ENCODE data around the gene COL23A1.

COL23A1 gene

DNA sequence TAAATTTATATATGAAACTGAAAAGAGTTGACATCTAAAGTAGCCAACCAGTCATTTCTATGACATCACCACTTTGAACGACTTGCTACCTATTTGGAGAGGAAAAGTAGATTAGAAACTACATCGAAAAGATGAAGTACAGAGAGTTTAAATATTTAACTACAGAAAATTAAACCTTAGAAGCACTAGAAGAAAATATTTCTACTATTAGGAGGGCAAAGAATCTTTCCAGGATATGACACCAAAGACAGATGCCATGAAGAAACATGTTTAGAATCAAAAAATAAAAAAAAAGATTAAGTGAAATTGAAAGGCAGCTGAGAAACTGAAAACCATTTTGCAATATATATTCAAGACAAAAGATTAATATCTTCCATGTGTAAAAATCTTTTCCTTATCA lies 144.7 kb downstream of the COL23A1 start:
- DNase-seq (ENCODE audit: extremely low spot score, insufficient read length, low read depth) (no peak), FAIRE-seq (no peak)

DNA sequence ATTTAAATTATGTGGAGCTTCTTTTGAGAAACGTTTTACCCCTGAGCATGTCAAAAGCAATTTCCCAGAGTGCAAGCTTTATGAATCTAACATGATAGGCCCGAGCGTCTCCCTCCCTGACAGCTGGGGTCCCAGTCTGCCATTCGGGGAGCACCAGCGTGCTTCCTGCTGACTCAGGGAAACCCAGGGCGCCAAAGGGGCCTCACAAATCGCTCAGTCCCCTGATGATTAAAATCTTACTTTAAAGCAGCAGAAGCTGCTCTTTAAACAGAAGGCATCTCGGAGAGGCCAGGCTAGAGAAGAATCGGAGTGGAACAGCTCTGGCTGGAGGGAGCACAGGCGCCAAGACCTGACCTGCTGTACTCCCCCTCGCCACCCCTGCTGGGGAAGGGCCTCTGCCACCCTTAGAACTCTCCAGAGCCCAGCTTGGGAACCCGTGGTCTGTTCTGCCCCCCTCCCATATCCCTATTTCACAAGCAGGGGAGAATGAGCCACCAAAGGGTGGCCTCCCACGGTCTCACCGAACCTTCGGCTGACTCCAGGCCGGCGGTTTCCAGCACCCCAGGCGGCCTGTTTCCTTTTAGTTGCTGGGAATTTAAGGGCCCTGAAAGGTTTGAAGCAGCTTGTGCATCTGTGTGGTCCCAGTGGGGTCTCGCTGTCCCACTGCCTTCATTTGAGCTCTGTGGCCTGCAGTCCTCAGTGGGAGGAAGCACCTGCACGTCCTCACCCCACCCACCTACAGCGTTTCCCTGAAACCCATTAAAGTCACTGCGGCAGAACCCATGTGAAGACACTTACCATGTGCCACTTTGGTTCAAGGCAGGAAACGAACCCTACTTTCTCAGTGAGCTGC lies 147.6 kb downstream of the COL23A1 start:
- DNase-seq (ENCODE audit: extremely low spot score, insufficient read length, low read depth) (no peak), FAIRE-seq (no peak)

DNA sequence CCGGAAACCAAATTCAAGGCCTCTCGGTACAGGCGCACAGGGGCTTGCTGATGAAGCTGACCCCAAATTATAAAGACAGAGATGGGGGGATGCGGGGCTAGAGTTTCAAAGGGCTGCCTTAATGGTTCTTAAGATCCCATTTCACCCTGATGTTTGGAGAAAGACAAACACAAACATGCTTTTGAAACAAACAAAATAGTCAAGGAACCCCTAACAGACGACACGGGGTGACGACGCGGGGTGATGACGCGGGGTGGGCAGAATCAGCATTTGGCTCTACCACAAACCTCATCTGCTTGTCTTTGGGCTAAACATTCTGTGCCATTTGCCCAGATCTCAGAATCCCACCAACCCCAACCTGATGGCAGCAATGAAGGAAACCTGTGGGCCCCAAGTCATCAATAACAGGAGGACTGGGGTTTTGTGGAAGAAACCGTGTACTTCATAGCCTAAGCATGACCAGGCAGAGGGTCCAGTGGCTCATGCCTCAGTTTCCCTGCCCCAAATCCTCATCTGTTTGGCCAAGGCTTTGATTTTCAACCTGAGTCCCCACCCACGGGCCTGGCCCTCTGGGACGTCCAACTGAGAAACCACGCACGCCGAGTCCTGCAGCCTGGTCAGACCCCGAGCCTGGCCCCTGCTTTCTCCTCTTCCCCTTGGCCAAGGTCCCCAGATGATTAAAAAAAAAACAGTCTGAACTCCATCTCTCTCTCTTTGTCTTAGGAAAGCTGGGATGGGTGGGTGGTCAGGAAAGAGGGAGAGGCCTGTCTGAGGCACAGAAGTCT lies 148.5 kb downstream of the COL23A1 start:
- no peak for FAIRE-seq
- no peak for DNase-seq (ENCODE audit: extremely low spot score, insufficient read length, low read depth)

DNA sequence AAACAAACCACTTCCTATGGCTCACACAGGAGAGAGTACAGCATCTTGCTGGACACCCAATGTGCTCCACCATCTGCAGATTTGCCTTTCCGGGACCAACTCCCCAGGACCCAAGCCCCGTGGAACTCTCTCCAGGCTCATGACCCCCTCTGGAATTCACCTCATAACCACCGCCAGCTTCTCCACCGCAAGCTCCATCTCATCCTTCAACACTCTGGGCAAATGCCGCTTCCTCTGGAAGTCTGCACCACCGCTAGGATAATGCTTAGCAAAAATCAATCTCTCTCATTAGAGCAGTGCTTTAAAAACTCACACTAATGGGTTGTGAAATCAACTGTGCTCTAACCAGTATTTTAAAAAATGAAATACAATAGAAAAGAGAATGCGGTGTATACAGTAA lies 150.0 kb downstream of the COL23A1 start:
- no peak for FAIRE-seq

DNA sequence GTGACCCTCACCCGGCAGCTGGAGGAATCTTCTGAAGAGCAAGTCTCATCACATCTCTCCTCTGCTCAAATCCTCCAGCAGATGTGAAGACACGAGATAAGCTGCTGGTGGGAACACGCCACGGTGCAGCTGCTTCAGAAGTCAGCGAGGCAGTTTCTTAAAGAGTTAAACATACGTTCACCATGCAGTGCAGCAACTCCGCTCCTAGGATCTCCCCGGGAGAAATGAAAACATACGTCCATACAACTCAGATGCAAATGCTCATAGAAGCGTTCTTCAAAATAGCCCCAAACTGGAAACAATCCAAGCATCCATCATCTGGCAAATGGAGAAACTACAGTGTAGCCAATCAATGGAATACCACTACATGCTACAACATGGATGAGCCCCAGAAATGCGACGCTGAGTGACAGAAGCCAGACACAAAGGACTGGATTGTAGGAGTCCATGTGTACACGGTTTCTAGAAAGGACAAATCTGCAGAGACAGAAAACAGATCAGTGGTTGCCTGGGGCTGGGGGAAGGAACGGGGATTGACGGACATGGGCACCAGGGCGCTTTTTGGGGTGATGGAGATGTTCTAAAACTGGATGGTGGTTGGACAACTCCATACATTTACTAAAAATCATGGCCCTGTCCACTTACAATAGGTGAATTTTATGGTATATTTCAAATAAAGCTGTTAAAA lies 150.6 kb downstream of the COL23A1 start:
- FAIRE-seq (no peak), DNase-seq (ENCODE audit: extremely low spot score, insufficient read length, low read depth) (no peak)

More for the DNA sequence above, 150.0 kb downstream of the COL23A1 start:
- DNase-seq (ENCODE audit: extremely low spot score, insufficient read length, low read depth) = no peak

DNA sequence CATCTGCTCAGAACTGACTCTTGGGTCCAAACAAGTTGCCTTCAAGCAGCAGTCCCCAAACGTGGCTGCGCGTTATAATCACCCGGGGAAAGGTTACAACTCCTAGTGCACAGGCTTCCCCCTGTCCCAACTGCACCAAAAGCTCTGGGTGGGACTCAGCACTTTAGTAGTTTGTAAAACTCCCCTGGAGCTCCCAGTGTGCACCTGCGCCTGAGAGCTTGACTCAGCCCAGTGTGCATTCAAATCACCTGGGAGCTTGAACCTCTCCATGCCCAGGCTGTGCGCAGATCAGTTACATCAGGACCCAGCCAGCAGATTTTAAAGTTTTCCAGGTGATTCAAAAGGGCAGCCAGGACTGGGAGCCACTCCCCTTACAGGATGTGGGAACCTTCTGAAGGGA lies 151.4 kb downstream of the COL23A1 start:
- DNase-seq (ENCODE audit: extremely low spot score, insufficient read length, low read depth) (no peak), FAIRE-seq (no peak)

DNA sequence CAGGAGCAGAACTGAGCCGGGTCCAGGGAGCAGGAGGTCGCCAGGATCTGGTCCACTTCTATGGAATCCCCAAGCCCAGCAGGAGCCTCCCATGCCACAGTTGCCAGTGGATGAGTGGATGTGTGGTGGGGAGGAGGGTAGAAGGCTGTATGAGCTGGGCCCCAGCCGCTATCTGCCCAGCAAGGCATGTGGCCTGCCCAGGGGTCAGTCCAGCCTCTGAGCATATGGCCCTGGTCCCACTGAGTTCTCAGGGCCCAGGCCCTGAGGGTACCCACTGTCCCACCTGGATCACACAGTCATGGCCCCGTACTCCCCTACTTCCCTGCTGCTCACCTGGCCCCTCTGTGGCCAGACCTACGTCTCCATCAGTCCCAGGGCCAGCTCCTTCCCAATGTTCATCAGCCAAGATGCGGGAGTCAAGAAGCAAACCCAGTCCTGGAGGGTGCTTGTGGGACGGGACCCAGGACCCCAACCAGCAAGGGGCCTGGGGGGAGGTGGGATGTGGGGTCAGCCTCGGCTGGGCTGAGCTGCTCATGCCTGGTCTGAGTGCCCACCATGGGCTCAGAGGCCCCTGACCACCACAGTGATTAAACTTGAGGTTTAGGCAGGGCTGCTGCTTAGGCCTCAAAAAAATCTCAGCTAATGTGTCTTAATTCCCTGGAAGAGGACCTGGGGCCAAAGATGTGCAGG lies 152.7 kb downstream of the COL23A1 start:
- no peak for FAIRE-seq
- no peak for DNase-seq (ENCODE audit: extremely low spot score, insufficient read length, low read depth)

DNA sequence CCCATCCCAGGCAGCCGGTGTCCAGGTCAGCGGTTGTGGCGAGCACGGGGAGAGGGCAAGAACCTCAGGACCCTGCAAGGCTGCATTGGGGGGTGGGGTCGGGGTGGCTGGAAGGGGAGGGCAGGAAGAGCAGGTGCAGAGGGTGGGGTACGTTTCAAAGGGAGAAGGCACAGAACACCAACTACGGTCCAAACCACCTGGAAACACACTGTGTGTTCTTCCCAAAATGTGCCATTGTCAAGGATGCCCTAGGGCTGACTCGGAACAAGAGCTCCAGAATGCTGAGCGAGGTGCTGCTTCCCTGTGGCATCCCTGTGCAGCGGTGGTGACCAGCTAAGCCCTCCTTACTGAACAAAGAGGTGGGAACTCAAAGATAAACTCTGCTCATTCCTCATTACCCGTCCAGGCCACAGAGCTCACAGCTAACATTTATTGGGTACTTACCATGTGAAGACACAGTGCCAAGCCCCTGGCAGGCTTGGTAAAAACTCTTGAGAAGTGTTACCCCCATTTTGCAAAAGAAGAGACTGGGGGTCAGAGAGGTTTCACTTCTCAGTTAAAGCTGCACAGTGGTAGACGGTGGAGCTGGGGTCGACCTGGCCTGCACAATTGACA lies 153.8 kb downstream of the COL23A1 start:
- DNase-seq (ENCODE audit: extremely low spot score, insufficient read length, low read depth) = no peak
- no peak for FAIRE-seq

DNA sequence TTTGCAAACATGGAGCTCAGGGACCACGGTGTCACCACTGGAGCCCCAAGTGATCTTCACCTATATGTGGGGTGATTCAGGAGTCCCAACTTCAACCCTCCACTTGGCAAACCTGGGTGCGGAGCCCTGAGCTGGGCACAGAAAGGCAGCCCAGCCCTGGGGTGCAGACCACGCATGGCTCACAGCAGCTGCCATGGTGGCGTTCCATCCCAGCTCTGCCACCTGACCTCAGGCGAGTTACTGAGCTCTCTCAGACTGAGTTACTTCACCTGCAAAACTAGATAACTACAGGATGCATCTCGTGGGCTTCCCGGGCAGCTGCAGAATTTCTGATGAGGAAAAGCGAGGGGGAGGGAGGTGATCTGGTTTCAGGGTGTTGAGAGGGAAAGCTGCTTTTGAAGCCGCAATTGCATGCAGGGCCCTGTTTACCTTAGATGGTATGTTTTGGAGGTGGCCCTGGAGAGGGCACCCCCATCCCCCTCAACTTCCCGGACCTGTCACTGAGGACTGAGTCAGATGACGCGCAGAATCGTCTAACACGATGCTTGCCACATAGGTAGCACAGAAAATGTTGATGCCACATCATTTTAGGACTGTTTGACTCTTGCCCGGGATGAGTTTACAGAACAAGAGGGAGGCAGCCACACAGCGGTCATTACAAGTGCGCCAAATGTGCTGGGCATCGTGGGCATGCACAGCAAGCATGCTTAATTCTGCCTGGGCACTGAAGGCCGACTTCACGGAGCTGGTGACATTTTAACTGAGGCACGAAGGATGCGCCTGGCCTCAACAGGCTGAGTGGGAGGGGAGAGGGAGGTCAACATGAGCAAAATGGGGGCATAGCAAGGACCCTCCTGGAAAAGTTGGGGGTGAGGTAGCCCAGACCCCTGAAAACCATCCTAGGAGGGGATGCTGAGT lies 154.6 kb downstream of the COL23A1 start:
- DNase-seq (ENCODE audit: extremely low spot score, insufficient read length, low read depth) (no peak), FAIRE-seq (no peak)

DNA sequence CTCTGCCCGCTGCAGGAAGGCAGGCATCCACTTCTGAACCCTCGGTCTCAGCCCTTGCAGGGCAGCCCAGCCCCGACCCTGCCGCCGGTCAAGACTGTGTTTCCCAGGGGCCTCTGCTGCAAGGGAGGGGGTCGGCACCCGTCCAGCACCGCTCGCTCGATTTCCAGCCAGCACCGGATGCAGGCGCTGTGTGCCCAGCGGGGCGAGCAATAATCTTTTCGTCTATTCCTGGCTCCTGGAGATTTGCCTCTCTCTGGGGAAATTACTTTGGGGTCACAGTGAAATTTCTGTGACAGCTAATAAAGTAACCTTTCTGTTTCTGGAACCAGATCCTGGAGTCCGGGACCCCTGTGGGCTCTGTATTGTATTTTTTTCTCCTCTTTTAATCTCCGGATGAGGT lies 155.3 kb downstream of the COL23A1 start:
- DNase-seq (ENCODE audit: extremely low spot score, insufficient read length, low read depth) (no peak), FAIRE-seq (no peak)

DNA sequence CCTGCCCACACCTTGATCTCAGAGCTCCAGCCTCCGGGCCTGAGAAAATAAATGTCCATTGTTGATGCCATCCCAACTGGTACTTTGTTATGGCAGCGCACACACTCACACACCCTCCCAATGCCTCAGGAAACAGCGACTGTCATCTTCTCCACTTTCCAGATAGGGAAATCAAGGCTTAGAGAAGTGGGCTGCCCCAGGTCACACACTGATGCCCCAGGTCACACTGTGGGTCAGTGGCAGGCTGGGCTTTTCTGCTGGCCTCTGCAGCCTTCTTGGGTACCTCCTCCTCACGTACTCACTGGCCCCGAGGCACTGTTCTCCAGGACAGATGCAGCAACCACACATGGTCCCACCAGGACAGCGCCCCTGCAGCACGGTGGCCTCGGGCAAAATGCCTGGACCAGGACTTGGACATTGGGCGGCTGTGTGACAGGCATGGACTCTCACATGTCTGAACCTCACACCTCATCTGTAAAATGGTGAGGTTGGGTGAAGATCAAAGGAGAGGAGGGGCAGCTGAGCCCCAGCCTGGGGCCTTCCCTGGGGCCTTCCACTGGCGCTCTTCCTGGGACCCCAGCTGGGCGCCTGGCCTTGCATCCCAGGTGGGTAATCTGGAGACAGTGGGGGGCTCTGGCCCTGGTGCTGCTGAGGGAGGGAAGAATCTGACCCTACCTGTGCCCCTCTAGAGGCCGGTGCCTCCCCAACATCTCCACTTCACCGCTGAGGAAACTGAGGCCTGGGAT lies 156.0 kb downstream of the COL23A1 start:
- DNase-seq (ENCODE audit: extremely low spot score, insufficient read length, low read depth) (no peak), FAIRE-seq (no peak)

DNA sequence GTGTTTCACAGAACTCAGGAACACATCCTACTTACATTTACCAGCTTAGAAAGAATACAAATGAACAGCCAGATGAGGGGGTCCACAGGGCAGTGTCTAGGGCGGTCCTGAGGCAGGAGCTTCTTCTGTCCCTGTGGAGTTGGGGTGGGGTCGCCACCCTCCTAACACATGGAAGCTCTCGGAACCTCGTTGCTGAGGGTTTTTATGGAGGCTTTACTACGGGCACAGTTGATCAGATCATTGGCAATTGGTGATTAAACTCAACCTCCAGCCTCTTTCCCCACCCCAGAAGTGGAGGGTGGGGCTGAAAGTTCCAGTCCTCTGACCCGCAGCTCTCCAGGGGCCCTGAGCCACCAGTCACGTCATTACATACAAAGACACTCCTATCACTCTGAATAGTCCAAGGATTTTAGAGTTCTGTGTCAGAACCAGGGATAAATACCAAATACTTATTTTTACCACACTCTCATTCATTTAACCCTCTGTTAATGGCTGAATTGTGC lies 156.9 kb downstream of the COL23A1 start:
- FAIRE-seq (no peak), DNase-seq (ENCODE audit: extremely low spot score, insufficient read length, low read depth) (no peak)

DNA sequence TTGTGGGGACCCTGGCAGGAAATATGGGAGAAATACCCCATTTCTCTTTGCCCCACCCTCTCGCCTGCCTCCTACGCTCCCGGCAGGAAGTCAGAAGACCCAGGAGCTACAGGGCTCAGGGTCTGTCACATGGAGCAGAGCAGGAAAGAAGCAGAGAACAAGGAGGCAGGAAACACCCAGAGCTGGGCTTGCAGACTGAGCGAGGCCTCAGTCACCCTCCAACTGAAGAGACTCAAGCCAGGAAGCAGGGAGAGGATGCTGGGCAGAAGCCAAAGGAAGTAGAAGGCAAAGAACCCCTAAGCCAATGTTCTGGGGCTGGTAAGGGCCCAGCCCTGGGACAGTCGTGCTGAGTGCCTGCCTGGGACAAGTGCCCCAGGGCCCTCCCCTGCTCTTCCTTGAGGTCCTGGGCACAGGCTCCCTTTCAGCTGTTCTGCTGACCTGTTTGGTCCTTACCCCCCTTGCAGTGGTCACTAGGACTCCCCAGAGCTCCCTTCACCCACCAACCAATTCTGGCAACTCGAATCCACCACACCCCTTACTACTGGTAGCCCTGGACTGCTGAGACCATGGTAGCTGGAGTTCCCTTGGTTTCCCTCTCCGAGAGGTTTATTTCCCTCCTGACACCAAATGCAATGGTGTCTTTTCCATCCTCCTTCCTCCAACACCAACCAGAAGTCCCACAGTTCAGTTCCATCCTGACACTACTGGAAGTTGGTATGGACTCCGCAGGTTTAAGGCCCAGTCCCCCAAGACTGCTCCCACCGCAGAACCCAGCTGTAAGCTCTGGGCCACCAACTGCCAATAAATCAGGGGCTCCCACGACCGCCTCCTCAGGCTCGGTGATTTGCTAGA lies 157.5 kb downstream of the COL23A1 start:
- DNase-seq (ENCODE audit: extremely low spot score, insufficient read length, low read depth) (no peak), FAIRE-seq (no peak)

DNA sequence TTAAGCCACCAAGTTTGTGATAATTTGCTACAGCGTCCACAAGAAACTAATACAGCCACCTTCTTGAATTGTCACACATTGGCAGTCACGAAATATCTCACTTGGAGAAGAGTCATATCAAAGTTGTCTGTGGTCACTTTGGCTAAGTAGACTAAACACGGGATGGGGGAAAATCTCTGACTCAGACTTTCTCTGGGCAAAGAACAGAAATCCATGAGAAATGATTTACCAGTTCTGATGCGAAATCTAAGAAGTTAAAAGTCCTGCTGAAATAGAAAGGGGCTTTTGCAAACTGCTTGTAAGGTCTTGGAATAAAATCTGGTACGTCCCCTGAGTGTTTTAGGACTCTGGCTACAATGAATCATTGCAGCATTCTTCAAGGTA lies 158.4 kb downstream of the COL23A1 start:
- no peak for FAIRE-seq

DNA sequence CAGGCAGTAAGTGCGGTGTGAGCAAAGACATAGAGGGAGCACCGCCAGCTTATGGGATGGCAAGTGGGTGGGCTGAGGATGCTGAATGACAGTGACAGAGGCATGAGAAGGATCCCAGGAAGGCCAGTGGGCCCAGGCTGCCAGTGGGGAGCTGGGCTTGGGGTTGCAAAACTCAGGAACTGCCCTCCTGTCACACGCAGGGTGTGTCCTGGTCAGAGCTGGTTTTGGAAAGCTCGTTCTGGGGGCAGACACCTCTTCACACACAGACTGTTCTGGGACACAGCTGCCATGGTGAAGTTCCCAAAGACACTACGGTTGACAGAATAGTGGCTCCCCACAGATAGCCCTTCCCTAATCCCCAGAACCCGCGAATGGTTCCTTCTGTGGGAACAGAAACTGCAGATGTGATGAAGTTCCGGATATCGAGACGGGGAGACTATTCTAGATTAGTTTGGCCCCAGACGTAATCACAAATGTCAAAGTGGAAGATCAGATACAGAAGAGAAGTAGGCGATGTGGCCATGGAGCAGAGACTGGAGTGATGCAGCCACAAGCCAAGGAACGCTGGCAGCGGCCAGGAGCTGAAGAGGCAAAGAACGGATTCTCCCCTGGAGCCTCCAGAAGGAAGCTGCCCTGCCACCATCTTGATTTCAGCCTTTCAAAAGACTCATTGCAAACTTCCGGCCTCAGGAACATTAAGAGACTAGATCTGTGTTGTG lies 159.0 kb downstream of the COL23A1 start:
- no peak for DNase-seq (ENCODE audit: extremely low spot score, insufficient read length, low read depth)
- FAIRE-seq = no peak

More for the DNA sequence above, 158.4 kb downstream of the COL23A1 start:
- no peak for DNase-seq (ENCODE audit: extremely low spot score, insufficient read length, low read depth)

Data from GM18507 (cell line).